HG02588 (cell line): Measurements from ENCODE around the gene NHSL2.

Source experiments
- ATAC-seq: cut with Tn5 transposase; IDR thresholded peaks from one replicate; pipeline ENCODE4 v1.9.1; 2021; ENCODE audit warnings: mild to moderate bottlenecking, moderate library complexity; ENCODE audit not compliant: unreplicated experiment

NHSL2 gene

GRCh38 chrX:71989768-71990426 is 79.3 kb downstream of the NHSL2 start:
- no peak for ATAC-seq

GRCh38 chrX:71990518-71990917 is 79.9 kb downstream of the NHSL2 start:
- ATAC-seq, result no peak

GRCh38 chrX:71991164-71991563 is 80.5 kb downstream of the NHSL2 start:
- no peak for ATAC-seq

- ATAC-seq, result no peak
Observed at GRCh38 chrX:71992711-71993110, 82.1 kb downstream of the NHSL2 start.

- ATAC-seq, result no peak
Observed at GRCh38 chrX:71993371-71993770, 82.7 kb downstream of the NHSL2 start.

GRCh38 chrX:71994601-71995000 is 84.0 kb downstream of the NHSL2 start:
- no peak for ATAC-seq

- no peak for ATAC-seq
Observed at GRCh38 chrX:71995122-71995521, 84.5 kb downstream of the NHSL2 start.

- ATAC-seq, result no peak
Observed at GRCh38 chrX:71996136-71996535, 85.5 kb downstream of the NHSL2 start.

GRCh38 chrX:71996826-71997225 is 86.2 kb downstream of the NHSL2 start:
- ATAC-seq, result no peak

GRCh38 chrX:71997320-71997719 is 86.7 kb downstream of the NHSL2 start:
- ATAC-seq, result no peak

- ATAC-seq, result no peak
Observed at GRCh38 chrX:71998836-71999509, 88.3 kb downstream of the NHSL2 start.

- ATAC-seq, result no peak
Observed at GRCh38 chrX:71999535-71999934, 88.9 kb downstream of the NHSL2 start.

- ATAC-seq, result no peak
Observed at GRCh38 chrX:72001471-72001870, 90.8 kb downstream of the NHSL2 start.

- ATAC-seq, result no peak
Observed at GRCh38 chrX:72001906-72002305, 91.3 kb downstream of the NHSL2 start.

- ATAC-seq, result no peak
Observed at GRCh38 chrX:72002875-72003274, 92.2 kb downstream of the NHSL2 start.

GRCh38 chrX:72003811-72004750 is 93.4 kb downstream of the NHSL2 start:
- ATAC-seq, result no peak

- ATAC-seq, result no peak
Observed at GRCh38 chrX:72005046-72005445, 94.4 kb downstream of the NHSL2 start.

GRCh38 chrX:72006461-72006860 is 95.8 kb downstream of the NHSL2 start:
- ATAC-seq, result no peak

- ATAC-seq, result no peak
Observed at GRCh38 chrX:72009731-72010130, 99.1 kb downstream of the NHSL2 start.

GRCh38 chrX:72011734-72012133 is 101.1 kb downstream of the NHSL2 start:
- no peak for ATAC-seq

- ATAC-seq, result no peak
Observed at GRCh38 chrX:72015383-72015782, 104.7 kb downstream of the NHSL2 start.
